Muscle layer of colon (tissue), 2 donors: ENCODE results near the gene ZNF626.
"Not testable (repeated sequence)": the region's sequence is repeated elsewhere in the genome, so short reads cannot be mapped to it uniquely, and the experiment has no call there.

ENCODE experiments used
- H3K27ac ChIP-seq: one replicate; pipeline ENCODE4 v1.7.0; 2013; ENCODE audit warnings: low read depth, mild to moderate bottlenecking, low read length, moderate library complexity
- H3K27me3 ChIP-seq, 2 donors: one replicate each; pipeline ENCODE4 v1.7.0; 2013; ENCODE audit warnings: low read length in 2 of 2, mild to moderate bottlenecking in 2 of 2; ENCODE audit not compliant: insufficient read depth in 2 of 2, control insufficient read depth in 1 of 2
- H3K36me3 ChIP-seq: one replicate; pipeline ENCODE4 v1.7.0; 2013; ENCODE audit warnings: mild to moderate bottlenecking, low read length; ENCODE audit not compliant: insufficient read depth
- H3K4me1 ChIP-seq: one replicate; pipeline ENCODE4 v1.7.0; 2013; ENCODE audit warnings: mild to moderate bottlenecking, low read length; ENCODE audit not compliant: insufficient read depth
- H3K4me3 ChIP-seq, 2 donors: one replicate each; pipeline ENCODE4 v1.7.0; 2013; ENCODE audit warnings: low read length in 2 of 2, low read depth in 1 of 2, mild to moderate bottlenecking in 1 of 2, moderate library complexity in 1 of 2
- H3K9ac ChIP-seq: one replicate; pipeline ENCODE4 v1.7.0; 2013; ENCODE audit warnings: low read length
- H3K9me3 ChIP-seq: one replicate; pipeline ENCODE4 v1.7.0; 2013; ENCODE audit warnings: mild to moderate bottlenecking, low read length
- donor health status: abdominal sarcoma.
- donor health status: Adenocarcinoma of cecum.

ZNF626 gene

GRCh38 chr19:20614971-20615370 is 46.4 kb downstream of the ZNF626 start:
- not testable (repeated sequence) for H3K36me3 ChIP-seq, H3K27ac ChIP-seq, H3K4me1 ChIP-seq, H3K4me3 ChIP-seq, H3K27me3 ChIP-seq, H3K9me3 ChIP-seq, H3K9ac ChIP-seq

DNA sequence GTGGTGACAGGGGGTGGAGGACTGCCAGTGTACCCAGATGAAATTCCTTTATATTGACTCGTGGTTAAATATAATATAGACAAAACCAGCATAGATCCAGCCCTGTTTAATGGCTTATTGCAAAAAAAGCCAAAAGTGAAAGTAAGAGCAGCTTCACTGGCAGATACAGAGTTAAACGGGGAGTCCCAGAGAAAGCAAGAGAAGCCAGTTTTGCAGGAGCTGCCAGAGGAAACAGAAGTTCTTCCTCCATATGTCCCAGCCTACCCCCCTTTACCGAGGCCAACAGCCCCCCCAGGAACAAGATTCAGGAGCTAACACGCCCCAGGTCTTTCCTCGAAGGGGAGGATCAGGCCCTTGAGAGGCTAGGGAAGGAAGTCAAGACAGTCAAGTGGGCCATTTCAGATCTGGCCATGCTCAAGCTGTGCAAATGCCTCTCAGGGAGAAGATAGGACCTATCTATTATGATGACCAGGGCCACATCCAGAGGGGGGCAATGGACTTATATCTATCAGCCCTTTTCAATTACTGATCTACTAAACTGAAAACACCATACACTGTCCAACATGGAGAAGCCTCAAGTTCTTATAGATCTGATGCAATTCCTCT is 48.6 kb downstream of the ZNF626 start:
- H3K36me3 ChIP-seq: no peaks in the 10 kb centered on the region
- H3K9me3 ChIP-seq: no peaks in the 10 kb centered on the region
- no peak overlapping the region for H3K27ac ChIP-seq
- H3K4me1 ChIP-seq: no peaks in the 10 kb centered on the region
- H3K9ac ChIP-seq: no peak overlapping the region
- H3K27me3 ChIP-seq: no peaks in the 10 kb centered on the region
- peak overlapping the region in 1 of 2 donors; percentile 46 for H3K4me3 ChIP-seq

GRCh38 chr19:20611866-20612265 is 49.5 kb downstream of the ZNF626 start:
- no peaks in the 10 kb centered on the region for H3K9me3 ChIP-seq
- H3K27ac ChIP-seq: no peak overlapping the region
- peak overlapping the region in 1 of 2 donors; percentile 35 for H3K4me3 ChIP-seq
- H3K4me1 ChIP-seq: no peaks in the 10 kb centered on the region
- H3K36me3 ChIP-seq: no peaks in the 10 kb centered on the region
- no peaks in the 10 kb centered on the region for H3K27me3 ChIP-seq
- no peak overlapping the region for H3K9ac ChIP-seq

GRCh38 chr19:20607943-20608342 is 53.4 kb downstream of the ZNF626 start:
- Histone ChIP-seq H3K9me3 (no peaks in the 10 kb centered on the region), H3K4me1 (no peaks in the 10 kb centered on the region), H3K9ac (no peak overlapping the region), H3K27ac (no peak overlapping the region), H3K36me3 (no peaks in the 10 kb centered on the region), H3K4me3 (no peak overlapping the region), H3K27me3 (no peaks in the 10 kb centered on the region)
